Gastrocnemius medialis (tissue), 4 donors: ENCODE data around the gene GABRB2. TPM values are rescaled to one million over a fixed set of nuclear protein-coding genes. Genes with fewer than 3 reads are reported as not detected.
"Not testable (repeated sequence)": the region's sequence is repeated elsewhere in the genome, so short reads cannot be mapped to it uniquely, and the experiment has no call there.

Source experiments
- ATAC-seq, 2 donors: fragments of 150-250 bp; one replicate each; pipeline ENCODE4 v1.9.1; 2016
- DNase-seq, 2 donors: peaks; one replicate each; pipeline ENCODE4 v3.0.0-alpha.2; 2019
- H3K27ac ChIP-seq, 4 donors: fragments of 200-600 bp; sonication (generic); 1 replicate in 1 of 4; 2 replicates in 3 of 4; pipeline ENCODE4 v1.5.1; 2016 to 2018; ENCODE audit warnings: mild to moderate bottlenecking in 2 of 4, moderate library complexity in 1 of 4
- H3K27me3 ChIP-seq, 3 donors: fragments of 200-600 bp; sonication (generic) in 2 of 3; 1 replicate in 1 of 3; 2 replicates in 2 of 3; pipeline versions ENCODE4 v1.5.1 to v1.6.0; 2016 to 2019; ENCODE audit warnings: mild to moderate bottlenecking in 1 of 3, moderate library complexity in 1 of 3
- H3K36me3 ChIP-seq, 2 donors: fragments of 200-600 bp; sonication (generic) in 1 of 2; one replicate each; pipeline ENCODE4 v1.5.1; 2017 to 2018
- H3K4me1 ChIP-seq, 2 donors: fragments of 200-600 bp; sonication (generic) in 1 of 2; one replicate each; pipeline ENCODE4 v1.5.1; 2016 to 2017; ENCODE audit warnings: mild to moderate bottlenecking in 2 of 2
- H3K4me3 ChIP-seq, 4 donors: fragments of 200-600 bp; sonication (generic) in 3 of 4; 1 replicate in 1 of 4; 2 replicates in 3 of 4; pipeline ENCODE4 v1.5.1; 2016 to 2019; ENCODE audit warnings: mild to moderate bottlenecking in 2 of 4
- H3K9me3 ChIP-seq, 3 donors: fragments of 200-600 bp; sonication (generic) in 2 of 3; 1 replicate in 1 of 3; 2 replicates in 2 of 3; pipeline ENCODE4 v1.5.1; 2016 to 2019
- POLR2A ChIP-seq, 2 donors: fragments of 450-650 bp; IDR thresholded peaks; one replicate each; pipeline ENCODE4 v1.6.1; 2017; ENCODE audit warnings: antibody characterized with exemption in 2 of 2, mild to moderate bottlenecking in 2 of 2, moderate library complexity in 2 of 2
- in situ Hi-C, 4 donors: fragments of 200-750 bp; cut with MboI; loops; one replicate each; pipeline versions ENCODE4 v1.15.0 to v1.8.0; 2017; ENCODE audit warnings: low sequenced_read_pairs in 4 of 4
- intact Hi-C: fragments of 100-400 bp; cut with DNase I; formaldehyde crosslinking; loops from one replicate; pipeline ENCODE4 v1.15.1; 2023; ENCODE audit warnings: low total_unique reads
- total RNA-seq, 4 donors: library from RNA; depleted of rRNA; stranded (reverse); fragments of >200 nt; gene quantifications; one replicate each; pipeline versions ENCODE4 v1.1.0 to v1.2.3, GENCODE V29; 2016
- TF ChIP-seq, protein P1 (sequence below), 5 experiments: fragments of 450-650 bp in 3 of 5; fragments of 200-600 bp in 2 of 5; sonication (generic) in 2 of 5; IDR thresholded peaks in 4 of 5; conservative IDR thresholded peaks in 1 of 5; 1 replicate in 4 of 5; 2 replicates in 1 of 5; pipeline ENCODE4 v1.5.1; 2016 to 2019; ENCODE audit warnings: antibody characterized with exemption in 5 of 5, mild to moderate bottlenecking in 3 of 5, moderate library complexity in 3 of 5

GABRB2 gene
- total RNA-seq, 4 donors from 2014 or later = 0.16 to 0.97 (median 0.63) TPM

DNA sequence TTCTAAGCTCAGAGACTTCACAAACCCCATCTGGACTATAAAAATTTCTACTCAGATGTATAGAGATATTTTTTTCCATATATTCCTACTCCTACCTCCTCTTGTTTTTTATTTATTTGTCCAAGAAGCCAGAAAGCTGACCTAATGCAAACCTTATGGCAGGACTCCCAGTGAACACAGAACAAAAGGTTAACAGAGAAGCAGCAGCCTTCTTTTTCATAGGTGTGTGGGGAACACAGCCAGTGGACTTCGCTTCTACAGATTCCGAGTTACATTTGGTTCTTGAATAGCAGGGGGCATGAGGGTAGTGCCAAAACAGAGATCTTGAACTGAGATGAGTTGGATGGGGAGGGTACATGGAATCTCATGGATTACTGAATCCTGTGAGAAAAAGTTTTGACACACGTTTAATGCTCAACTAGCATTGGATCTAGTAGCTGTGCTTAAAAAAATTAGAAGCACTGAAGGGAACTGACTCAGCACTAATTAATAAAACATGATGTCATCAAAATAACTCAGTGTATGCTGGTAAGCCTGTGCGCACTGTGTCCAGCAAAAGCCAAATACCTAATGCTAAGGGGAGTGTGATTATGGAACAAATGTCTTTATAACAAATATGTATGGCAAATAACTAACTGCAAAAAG lies 240.1 kb downstream of the GABRB2 start:
- Histone ChIP-seq H3K27ac (no peak overlapping the region), H3K36me3 (no peaks in the 10 kb centered on the region), H3K27me3 (no peaks in the 10 kb centered on the region), H3K4me1 (peaks cover 0 to 5% of the 10 kb centered on the region in 2 donors), H3K4me3 (no peak overlapping the region), H3K9me3 (no peaks in the 10 kb centered on the region)
- in situ Hi-C loops (no loop called here), intact Hi-C loops (no loop called here)
- DNase-seq = no peak
- ATAC-seq = no peak
- TF ChIP-seq POLR2A (IDR thresholded peaks at IDR 0.05) = no peak
- TF ChIP-seq, protein P1, sequence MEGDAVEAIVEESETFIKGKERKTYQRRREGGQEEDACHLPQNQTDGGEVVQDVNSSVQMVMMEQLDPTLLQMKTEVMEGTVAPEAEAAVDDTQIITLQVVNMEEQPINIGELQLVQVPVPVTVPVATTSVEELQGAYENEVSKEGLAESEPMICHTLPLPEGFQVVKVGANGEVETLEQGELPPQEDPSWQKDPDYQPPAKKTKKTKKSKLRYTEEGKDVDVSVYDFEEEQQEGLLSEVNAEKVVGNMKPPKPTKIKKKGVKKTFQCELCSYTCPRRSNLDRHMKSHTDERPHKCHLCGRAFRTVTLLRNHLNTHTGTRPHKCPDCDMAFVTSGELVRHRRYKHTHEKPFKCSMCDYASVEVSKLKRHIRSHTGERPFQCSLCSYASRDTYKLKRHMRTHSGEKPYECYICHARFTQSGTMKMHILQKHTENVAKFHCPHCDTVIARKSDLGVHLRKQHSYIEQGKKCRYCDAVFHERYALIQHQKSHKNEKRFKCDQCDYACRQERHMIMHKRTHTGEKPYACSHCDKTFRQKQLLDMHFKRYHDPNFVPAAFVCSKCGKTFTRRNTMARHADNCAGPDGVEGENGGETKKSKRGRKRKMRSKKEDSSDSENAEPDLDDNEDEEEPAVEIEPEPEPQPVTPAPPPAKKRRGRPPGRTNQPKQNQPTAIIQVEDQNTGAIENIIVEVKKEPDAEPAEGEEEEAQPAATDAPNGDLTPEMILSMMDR (IDR thresholded peaks at IDR 0.05 in 4 of 5, conservative IDR thresholded peaks at IDR 0.05 in 1 of 5) = no peak

DNA sequence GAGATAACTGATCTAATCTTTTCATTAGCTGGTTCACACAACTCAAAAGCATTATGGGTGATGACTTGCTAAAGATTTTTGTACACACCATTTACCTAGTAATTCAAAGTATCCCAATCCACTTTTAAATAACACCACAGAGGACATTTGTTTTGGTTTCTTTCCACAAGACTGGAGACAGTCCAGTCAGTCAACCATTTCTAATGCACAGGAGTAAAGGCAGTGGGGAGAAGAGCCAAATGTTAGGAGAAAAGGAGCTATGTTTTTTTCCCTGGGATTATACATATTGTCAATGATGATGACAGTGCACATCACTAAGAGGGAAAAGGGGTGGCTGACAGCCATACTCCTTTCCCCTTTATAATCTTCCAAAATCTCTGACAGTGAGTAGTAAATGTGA lies 240.9 kb downstream of the GABRB2 start:
- in situ Hi-C loops (no loop called here), intact Hi-C loops (no loop called here)
- ATAC-seq (no peak), DNase-seq (no peak)
- Histone ChIP-seq H3K27me3 (no peaks in the 10 kb centered on the region), H3K9me3 (no peaks in the 10 kb centered on the region), H3K27ac (no peak overlapping the region), H3K36me3 (no peaks in the 10 kb centered on the region), H3K4me1 (peaks cover 0 to 5% of the 10 kb centered on the region in 2 donors), H3K4me3 (no peak overlapping the region)
- no peak for TF ChIP-seq POLR2A (IDR thresholded peaks at IDR 0.05)
- TF ChIP-seq, protein P1 (IDR thresholded peaks at IDR 0.05 in 4 of 5, conservative IDR thresholded peaks at IDR 0.05 in 1 of 5) = no peak

DNA sequence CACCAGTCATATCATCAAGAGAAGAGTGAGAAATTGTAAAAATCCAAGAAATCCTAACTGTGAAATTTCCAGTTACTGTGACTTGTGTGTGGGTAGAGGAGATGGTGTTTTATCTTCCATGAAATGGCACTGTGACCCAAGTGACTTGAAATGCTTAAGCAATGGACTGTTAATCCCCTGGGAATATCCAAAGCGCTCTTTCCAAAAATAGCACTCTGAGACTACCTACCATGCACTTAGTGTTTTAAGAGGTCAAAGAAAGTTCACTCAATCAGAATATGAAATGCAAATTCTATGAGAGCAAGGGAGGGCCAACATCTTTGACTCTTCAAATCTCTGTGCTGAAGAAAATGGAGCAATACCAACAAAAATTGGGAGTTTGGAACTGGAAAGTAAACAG lies 244.0 kb downstream of the GABRB2 start:
- DNase-seq (no peak), ATAC-seq (peak in 1 of 2 donors; percentile 51)
- Histone ChIP-seq H3K9me3 (no peaks in the 10 kb centered on the region), H3K4me3 (no peak overlapping the region), H3K36me3 (no peaks in the 10 kb centered on the region), H3K4me1 (peaks cover 0 to 5% of the 10 kb centered on the region in 2 donors), H3K27ac (no peak overlapping the region), H3K27me3 (no peaks in the 10 kb centered on the region)
- in situ Hi-C loops = no loop called here
- intact Hi-C loops = no loop called here
- no peak for TF ChIP-seq POLR2A (IDR thresholded peaks at IDR 0.05)
- TF ChIP-seq, protein P1 (IDR thresholded peaks at IDR 0.05 in 4 of 5, conservative IDR thresholded peaks at IDR 0.05 in 1 of 5) = no peak

DNA sequence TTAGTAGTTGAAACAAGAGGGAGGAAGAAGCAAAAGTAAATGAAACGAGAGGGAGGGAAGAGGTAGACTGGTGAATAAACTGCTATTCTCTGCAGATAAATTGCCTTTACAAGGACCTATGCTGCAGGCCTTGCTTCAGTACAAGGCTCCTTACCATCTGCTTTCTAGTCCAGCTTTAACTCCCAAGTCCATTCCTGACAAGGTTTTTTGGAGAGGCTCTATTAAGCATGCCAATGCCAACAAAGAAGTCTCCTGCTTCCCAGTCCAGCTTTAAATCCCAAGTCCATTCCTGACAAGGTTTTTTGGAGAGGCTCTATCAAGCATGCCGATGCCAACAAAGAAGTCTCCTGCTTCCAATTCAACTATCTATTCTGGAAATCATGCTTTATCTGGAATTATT lies 244.9 kb downstream of the GABRB2 start:
- no peak overlapping the region for H3K27ac ChIP-seq
- intact Hi-C loops = no loop called here
- DNase-seq = no peak
- in situ Hi-C loops = no loop called here
- ATAC-seq = no peak
- H3K4me1 ChIP-seq = peaks cover 0 to 5% of the 10 kb centered on the region in 2 donors
- H3K4me3 ChIP-seq = no peak overlapping the region
- no peaks in the 10 kb centered on the region for H3K27me3 ChIP-seq
- TF ChIP-seq, protein P1 (IDR thresholded peaks at IDR 0.05 in 4 of 5, conservative IDR thresholded peaks at IDR 0.05 in 1 of 5) = no peak
- no peak for TF ChIP-seq POLR2A (IDR thresholded peaks at IDR 0.05)
- no peaks in the 10 kb centered on the region for H3K9me3 ChIP-seq
- H3K36me3 ChIP-seq = no peaks in the 10 kb centered on the region

DNA sequence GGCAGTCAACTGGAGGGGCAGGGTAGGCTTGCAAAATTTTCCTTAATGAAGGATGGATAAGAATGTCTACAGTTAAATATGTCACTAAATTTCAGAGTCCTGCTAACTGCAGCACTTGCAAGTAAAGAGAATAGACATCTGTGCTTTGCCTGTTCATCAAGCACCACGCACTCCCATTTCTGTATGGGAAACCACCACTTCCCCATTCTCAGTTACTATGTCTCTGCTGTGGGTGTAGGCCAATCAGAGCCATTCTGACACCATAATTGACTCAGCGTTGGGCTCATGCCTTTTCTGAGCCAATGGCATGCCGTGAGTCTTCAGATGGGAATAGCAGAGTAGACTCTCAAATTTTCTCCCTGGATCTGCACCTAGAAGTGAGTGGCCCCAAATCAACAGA lies 247.5 kb downstream of the GABRB2 start:
- in situ Hi-C loops = no loop called here
- no peaks in the 10 kb centered on the region for H3K36me3 ChIP-seq

DNA sequence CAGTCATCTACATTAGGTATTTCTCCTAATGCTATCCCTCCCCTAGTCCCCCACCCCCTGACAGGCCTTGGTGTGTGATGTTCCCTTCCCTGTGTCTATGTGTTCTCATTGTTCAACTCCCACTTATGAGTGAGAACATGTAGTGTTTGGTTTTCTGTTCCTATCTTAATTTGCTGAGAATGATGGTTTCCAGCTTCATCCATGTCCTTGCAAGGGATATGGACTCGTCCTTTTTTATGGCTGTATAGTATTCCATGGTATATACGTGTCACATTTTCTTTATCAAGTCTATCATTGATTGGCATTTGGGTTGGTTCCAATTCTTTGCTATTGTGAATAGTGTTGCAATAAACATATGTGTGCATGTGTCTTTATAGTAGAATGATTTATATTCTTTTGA lies 249.1 kb downstream of the GABRB2 start:
- H3K27ac ChIP-seq, in situ Hi-C loops, H3K4me3 ChIP-seq, intact Hi-C loops, ATAC-seq, H3K4me1 ChIP-seq, DNase-seq, H3K36me3 ChIP-seq, H3K9me3 ChIP-seq, H3K27me3 ChIP-seq: not testable (repeated sequence)

More for the DNA sequence above, 247.5 kb downstream of the GABRB2 start:
- Histone ChIP-seq H3K27ac (no peak overlapping the region), H3K4me1 (peaks cover 0 to 5% of the 10 kb centered on the region in 2 donors), H3K27me3 (no peaks in the 10 kb centered on the region), H3K9me3 (no peaks in the 10 kb centered on the region), H3K4me3 (no peak overlapping the region)
- intact Hi-C loops = no loop called here
- DNase-seq (no peak), ATAC-seq (no peak)
- TF ChIP-seq, protein P1 (IDR thresholded peaks at IDR 0.05 in 4 of 5, conservative IDR thresholded peaks at IDR 0.05 in 1 of 5) = no peak
- TF ChIP-seq POLR2A (IDR thresholded peaks at IDR 0.05) = no peak
